Measurements from ENCODE around the gene PRR7.
A peak's percentile ranks its signal among the peaks of the same experiment; 100 is the strongest.

The PRR7 gene

DNA sequence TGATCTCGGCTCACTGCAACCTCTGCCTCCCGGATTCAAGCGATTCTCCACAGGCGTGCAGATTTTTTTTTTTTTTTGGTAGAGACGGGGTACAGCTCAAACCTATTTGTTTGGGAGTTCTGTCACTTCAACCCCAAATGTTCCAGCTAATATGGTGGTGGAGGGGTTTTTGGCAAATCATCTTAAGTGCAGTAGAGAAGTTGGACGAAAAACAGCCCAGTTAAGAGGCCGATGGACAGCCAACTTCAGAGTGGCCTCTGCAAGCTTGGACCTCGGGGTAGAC, 756 bp upstream of the PRR7 start:
- no peak for DNase-seq
- in situ Hi-C loops (cut with HindIII; ENCODE audit: low pct_ligation_motif_present, low pct_unique_long_range_greater_than_20kb, low sequenced_read_pairs): no loop called here

- peak; percentile 63 for DNase-seq
- in situ Hi-C loops (cut with HindIII; ENCODE audit: low pct_ligation_motif_present, low pct_unique_long_range_greater_than_20kb, low sequenced_read_pairs): no loop called here
Measured at GRCh38 chr5:177447066-177447610, 524 bp downstream of the PRR7 start.

- in situ Hi-C loops (cut with HindIII; ENCODE audit: low pct_ligation_motif_present, low pct_unique_long_range_greater_than_20kb, low sequenced_read_pairs): no loop called here
- peak; percentile 95 for DNase-seq
Measured at GRCh38 chr5:177447611-177448243, 1.1 kb downstream of the PRR7 start.

DNA sequence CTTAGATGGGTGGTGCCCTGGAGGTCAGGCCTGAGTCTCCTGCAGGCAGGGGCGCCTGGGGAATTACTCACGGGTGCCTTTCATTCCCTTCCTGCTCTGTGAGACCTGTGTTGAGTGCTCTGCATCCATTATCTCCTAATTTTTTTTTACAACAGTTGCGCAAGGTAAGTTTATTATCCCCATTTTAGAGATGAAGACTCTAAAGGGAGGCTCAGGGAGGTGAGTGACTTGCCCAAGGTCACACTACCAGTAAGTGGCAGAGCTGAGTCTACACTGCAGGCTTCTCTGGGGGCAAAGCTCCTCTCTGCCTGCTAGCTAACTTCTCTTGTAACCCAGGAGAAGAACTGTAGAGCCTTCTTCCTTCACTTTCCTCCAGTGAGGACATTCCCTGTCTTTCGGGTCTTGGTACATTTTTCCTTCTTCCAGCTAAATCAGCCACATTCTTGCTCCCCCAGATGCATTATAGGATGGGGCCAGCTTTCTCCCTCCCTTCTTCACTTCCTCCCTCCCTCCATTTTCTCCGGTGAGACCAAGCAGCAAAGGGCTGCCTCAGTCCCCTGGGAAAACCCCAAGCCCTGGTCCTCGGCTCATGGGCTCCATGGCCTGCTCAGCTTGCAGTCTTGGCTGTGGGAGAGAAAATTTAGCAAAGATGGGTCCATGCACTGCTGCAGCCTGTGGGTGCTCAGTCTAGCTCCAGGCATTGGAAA, 1.8 kb downstream of the PRR7 start:
- in situ Hi-C loops (cut with HindIII; ENCODE audit: low pct_ligation_motif_present, low pct_unique_long_range_greater_than_20kb, low sequenced_read_pairs): no loop called here

GRCh38 chr5:177449140-177450061, 2.8 kb downstream of the PRR7 start:
- DNase-seq: no peak
- in situ Hi-C loops (cut with HindIII; ENCODE audit: low pct_ligation_motif_present, low pct_unique_long_range_greater_than_20kb, low sequenced_read_pairs): no loop called here

More for the DNA sequence above, 1.8 kb downstream of the PRR7 start:
- no peak for DNase-seq

- in situ Hi-C loops (cut with HindIII; ENCODE audit: low pct_ligation_motif_present, low pct_unique_long_range_greater_than_20kb, low sequenced_read_pairs): no loop called here
- DNase-seq: no peak
Measured at GRCh38 chr5:177450667-177451424, 4.2 kb downstream of the PRR7 start.

- DNase-seq: no peak
- in situ Hi-C loops (cut with HindIII; ENCODE audit: low pct_ligation_motif_present, low pct_unique_long_range_greater_than_20kb, low sequenced_read_pairs): no loop called here
Measured at GRCh38 chr5:177452688-177453638, 6.3 kb downstream of the PRR7 start.

DNA sequence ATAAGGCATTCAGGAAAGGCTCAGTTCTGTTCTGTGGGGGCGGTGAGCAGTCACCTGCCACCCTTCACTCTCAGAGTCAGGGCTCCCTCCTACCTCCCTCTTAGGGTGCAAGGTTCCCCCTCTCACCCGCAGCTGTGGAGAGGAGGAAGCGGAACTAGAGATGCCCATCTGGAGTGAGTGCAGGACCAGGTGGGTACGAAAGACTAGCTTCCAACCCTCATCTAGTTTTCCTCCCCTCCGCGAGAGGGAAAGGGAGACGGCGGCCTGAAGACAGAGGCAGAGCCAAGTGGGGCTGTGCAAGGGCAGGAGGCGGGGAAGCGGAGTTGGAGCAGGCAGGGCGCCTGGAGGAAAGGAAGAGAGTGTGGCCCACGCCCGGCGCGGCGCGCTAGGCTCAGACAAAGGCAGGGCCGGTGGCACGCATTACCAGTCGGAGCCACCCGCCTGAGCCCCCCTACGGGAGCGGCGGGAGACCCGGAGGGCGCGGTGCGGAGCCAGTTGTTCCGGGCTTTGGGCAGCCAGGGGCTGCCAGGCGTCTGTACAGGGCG, 7.3 kb downstream of the PRR7 start:
- no peak for DNase-seq
- in situ Hi-C loops (cut with HindIII; ENCODE audit: low pct_ligation_motif_present, low pct_unique_long_range_greater_than_20kb, low sequenced_read_pairs): no loop called here

GRCh38 chr5:177454397-177455035, 7.9 kb downstream of the PRR7 start:
- in situ Hi-C loops (cut with HindIII; ENCODE audit: low pct_ligation_motif_present, low pct_unique_long_range_greater_than_20kb, low sequenced_read_pairs): no loop called here

GRCh38 chr5:177455036-177455660, 8.5 kb downstream of the PRR7 start:
- in situ Hi-C loops (cut with HindIII; ENCODE audit: low pct_ligation_motif_present, low pct_unique_long_range_greater_than_20kb, low sequenced_read_pairs): no loop called here
- DNase-seq: peak; percentile 76

More at GRCh38 chr5:177454397-177455035, 7.9 kb downstream of the PRR7 start:
- peak; percentile 87 for DNase-seq

- peak; percentile 88 for DNase-seq
- in situ Hi-C loops (cut with HindIII; ENCODE audit: low pct_ligation_motif_present, low pct_unique_long_range_greater_than_20kb, low sequenced_read_pairs): no loop called here
Measured at GRCh38 chr5:177455661-177456590, 9.3 kb downstream of the PRR7 start.

DNA sequence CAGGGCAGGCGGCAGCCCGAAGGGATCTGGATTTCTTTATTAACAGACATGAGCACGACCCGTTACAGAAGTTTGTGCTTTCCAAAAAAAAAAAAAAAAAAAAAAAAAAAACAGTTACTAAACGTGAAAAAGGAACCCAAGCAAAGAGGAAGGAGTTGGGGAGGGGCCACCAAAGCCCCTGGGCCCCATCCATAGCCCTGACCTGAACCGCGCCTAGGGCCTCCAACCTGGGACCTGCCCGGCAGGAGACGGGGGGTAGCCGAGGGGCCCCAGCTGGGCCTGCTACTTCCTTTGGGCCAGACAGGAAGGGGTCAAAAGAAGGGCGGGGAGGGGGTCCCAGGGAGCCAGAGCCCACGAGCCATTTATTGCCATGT, 10.0 kb downstream of the PRR7 start:
- DNase-seq: no peak
- in situ Hi-C loops (cut with HindIII; ENCODE audit: low pct_ligation_motif_present, low pct_unique_long_range_greater_than_20kb, low sequenced_read_pairs): no loop called here

DNA sequence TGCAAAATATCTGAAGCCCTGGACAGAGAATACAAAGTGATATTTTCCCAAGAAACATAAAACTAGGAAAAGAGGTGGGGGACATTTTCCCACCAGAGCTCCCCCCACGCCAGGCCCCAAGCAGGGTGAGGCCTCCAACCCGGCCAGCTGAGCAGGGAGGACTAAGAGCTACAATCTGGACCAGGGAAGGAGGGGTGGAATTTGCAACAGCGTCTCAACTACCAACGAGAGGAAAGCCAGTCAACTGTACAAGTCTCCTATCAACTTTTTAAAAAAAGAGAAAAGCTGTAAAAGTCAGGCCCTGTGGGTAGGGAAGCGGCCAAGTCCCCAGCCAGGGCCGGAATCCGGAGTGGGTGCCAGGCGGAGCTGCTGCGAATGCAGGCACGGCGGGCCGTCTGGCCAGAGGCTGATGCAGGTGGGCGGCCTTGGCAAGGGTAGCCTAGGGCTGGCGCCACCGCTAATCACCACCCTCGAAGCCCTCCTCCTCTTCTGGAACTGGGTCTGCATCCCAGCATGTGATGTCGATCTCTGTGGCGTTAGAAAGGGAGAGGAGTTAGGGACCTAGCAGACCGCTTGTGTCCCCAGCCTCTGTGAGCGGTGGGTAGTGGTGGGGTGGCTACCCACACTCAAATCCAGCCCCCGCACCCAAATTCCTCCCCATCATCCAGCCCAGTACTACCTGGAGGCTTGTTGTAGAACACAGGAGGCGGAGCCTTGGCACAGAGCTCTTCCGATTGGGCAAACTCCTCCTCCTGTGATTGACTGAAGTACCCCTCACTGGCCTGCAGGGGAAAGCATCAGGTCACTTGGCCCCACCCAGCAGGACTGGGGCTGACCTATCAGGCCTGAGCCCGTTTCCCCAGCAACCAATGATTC, 10.6 kb downstream of the PRR7 start:
- in situ Hi-C loops (cut with HindIII; ENCODE audit: low pct_ligation_motif_present, low pct_unique_long_range_greater_than_20kb, low sequenced_read_pairs): no loop called here
- peak; percentile 96 for DNase-seq

GRCh38 chr5:177457852-177458681, 11.5 kb downstream of the PRR7 start:
- no peak for DNase-seq
- in situ Hi-C loops (cut with HindIII; ENCODE audit: low pct_ligation_motif_present, low pct_unique_long_range_greater_than_20kb, low sequenced_read_pairs): no loop called here

Measured in ACHN (cell line).